GM12864 (cell line): ENCODE measurements around the gene RINL.
"Not testable (repeated sequence)": the region's sequence is repeated elsewhere in the genome, so short reads cannot be mapped to it uniquely, and the experiment has no call there.

Experiments used
- DNase-seq: peaks from one replicate; pipeline ENCODE4 v3.0.0-alpha.2; 2011; ENCODE audit warnings: low read depth
- H3K4me3 ChIP-seq: 2 replicates; pipeline ENCODE4 v1.5.1; 2011; ENCODE audit warnings: mild to moderate bottlenecking, low read depth, low read length, control low read depth
- TF ChIP-seq, protein P1 (sequence below): IDR thresholded peaks from 2 replicates; pipeline ENCODE4 v1.5.1; 2011; ENCODE audit warnings: low read depth, mild to moderate bottlenecking, moderate library complexity, low read length, control low read depth, inconsistent platforms; ENCODE audit errors: missing control alignments

RINL gene

DNA sequence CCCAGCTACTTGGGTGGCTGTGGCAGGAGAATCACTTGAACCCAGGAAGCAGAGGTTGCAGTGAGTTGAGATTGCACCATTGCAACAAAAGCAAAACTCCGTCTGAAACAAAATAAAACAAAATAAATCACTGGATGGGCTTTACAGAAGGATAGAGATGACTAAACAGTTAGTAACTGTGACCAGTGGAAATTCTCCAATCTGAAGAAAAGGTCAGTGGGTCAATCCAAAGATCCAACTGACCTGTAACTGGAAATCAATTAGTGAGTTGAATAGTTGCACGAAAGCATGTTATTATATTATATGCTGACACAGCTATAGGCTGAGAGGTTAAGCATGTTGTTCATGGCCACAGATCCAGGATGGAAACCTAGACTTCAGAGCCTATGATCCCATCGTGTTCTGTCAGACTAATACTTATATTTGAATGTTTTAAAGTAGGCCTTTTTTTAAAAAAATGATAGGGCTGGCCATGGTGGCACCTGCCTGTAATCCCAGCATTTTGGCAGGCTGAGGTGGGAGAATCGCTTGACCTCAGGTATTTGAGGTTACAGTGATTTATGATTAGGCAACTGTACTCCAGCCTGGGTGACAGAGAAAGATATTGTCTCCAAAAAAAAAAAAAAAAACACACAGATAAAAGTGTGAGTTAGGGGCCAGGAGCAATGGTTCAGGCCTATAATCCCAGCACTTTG lies 47.9 kb downstream of the RINL start:
- TF ChIP-seq, protein P1, sequence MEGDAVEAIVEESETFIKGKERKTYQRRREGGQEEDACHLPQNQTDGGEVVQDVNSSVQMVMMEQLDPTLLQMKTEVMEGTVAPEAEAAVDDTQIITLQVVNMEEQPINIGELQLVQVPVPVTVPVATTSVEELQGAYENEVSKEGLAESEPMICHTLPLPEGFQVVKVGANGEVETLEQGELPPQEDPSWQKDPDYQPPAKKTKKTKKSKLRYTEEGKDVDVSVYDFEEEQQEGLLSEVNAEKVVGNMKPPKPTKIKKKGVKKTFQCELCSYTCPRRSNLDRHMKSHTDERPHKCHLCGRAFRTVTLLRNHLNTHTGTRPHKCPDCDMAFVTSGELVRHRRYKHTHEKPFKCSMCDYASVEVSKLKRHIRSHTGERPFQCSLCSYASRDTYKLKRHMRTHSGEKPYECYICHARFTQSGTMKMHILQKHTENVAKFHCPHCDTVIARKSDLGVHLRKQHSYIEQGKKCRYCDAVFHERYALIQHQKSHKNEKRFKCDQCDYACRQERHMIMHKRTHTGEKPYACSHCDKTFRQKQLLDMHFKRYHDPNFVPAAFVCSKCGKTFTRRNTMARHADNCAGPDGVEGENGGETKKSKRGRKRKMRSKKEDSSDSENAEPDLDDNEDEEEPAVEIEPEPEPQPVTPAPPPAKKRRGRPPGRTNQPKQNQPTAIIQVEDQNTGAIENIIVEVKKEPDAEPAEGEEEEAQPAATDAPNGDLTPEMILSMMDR = no peak
- H3K4me3 ChIP-seq = no peak overlapping the region

DNA sequence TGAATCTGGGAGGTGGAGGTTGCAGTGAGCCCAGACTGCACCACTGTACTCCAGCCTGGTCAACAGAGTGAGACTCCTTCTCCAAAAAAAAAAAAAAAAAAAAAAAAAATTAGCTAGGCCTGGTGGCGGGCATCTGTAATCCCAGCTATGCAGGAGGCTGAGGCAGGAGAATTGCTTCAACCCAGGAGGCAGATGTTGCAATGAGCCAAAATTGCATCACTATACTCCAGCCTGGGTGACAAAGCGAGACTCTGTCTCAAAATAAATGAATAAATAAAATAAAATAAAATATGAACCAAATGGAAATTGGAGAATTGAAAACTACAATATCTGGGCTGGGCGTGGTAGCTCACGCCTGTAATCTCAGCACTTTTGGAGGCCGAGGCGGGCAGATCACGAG lies 48.9 kb downstream of the RINL start:
- not testable (repeated sequence) for H3K4me3 ChIP-seq

More for the DNA sequence above, 47.9 kb downstream of the RINL start:
- no peak for DNase-seq

DNA sequence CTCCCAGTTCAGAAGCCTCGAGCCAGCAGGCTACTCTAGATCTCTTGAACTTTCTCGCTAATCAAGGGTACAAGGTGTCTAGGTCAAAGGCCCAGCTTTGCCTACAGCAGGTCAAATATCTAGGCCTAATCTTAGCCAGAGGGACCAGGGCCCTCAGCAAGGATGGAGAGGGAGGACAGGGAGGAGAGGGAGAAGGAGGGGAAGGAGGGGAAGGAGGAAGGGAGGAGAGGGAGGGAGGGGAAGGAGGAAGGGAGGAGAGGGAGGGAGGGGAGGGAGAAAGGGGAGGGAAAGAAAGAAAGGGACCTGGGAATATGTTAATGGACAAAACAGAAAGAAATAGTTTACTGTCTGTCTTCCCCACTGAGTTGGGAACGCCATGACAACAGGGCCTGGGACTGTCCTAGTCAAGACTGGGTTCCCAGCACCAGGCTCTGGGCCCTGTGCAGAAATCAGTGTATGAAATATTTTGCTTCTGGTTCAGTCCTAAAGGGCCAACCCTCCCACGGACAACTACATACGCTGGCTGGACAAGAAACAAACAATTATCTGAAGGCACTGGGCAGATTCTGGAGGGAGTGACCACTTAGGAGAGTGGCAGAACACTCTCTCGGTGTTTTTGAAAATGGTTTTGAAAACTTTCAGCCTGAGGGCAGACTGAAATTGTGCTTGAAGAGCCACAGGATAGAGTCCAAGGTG lies 51.1 kb downstream of the RINL start:
- no peak overlapping the region for H3K4me3 ChIP-seq
- no peak for DNase-seq
- TF ChIP-seq, protein P1 = no peak

More for the DNA sequence above, 48.9 kb downstream of the RINL start:
- not testable (repeated sequence) for DNase-seq

DNA sequence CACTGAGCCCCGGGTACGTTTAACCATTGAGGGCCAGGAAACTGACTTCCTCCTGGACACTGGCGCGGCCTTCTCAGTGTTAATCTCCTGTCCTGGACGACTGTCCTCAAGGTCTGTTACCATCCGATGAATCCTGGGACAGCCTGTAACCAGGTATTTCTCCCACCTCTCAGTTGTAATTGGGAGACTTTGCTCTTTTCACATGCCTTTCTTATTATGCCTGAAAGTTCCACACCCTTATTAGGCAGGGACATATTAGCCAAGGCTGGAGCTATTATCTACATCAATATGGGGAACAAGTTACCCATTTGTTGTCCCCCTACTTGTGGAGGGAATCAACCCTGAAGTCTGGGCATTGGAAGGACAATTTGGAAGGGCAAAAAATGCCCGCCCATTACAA lies 52.1 kb downstream of the RINL start:
- not testable (repeated sequence) for DNase-seq, H3K4me3 ChIP-seq

DNA sequence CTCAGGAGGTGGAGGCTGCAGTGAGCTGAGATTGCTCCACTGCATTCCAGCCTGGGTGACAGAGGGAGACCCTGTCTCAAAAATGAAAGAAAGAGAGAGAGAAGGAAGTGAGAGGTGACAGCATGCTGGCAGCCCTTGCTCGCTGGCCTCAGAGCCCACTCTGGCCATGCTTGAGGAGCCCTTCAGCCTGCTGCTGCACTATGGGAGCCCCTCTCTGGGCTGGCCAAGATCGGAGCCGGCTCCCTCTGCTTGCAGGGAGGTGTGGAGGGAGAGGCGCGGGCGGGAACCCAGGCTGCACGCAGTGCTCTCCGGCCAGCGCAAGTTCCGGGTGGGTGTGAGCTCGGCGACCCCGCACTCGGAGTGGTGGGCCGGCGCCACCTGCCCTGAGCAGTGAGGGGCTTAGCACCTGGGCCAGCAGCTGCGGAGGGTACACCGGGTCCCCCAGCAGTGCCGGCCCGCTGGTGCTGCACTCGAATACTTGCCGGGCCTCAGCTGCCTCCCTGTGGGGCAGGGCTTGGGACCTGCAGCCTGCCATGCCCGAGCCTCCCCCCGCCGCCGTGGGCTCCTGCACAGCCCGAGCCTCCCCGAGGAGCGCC lies 56.7 kb downstream of the RINL start:
- not testable (repeated sequence) for DNase-seq, H3K4me3 ChIP-seq

DNA sequence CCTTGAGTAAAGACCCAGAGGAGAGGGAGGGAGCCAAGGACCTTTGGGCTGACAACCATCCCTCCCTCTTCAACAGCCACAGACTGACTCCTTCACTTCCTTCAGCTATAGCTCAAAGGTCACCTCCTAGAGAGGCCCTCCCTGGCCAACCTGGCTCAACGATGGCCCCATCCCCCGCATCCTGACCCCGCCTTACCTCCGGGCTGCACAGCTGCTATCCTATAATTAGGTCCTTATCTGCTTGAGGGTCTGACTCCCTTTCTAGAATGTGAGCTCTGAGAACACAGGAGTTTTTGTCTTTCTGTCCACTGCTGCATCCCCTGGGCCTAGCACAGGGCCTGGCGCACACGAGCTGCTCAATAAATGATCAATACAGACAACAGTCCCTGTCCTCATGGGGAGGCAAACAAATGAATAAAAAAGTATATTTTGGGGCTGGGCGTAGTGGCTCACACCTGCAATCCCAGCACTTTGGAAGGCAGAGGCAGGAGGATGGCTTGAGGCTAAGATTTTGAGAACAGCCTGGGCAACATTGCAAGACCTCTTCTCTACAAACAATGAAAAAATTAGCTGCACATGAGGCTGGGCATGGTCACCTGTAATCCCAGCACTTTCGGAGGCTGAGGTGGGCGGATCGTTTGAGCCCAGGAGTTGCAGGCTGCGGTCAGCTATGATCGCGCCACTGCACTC lies 58.7 kb downstream of the RINL start:
- TF ChIP-seq, protein P1 = no peak
- no peak overlapping the region for H3K4me3 ChIP-seq
- no peak for DNase-seq
